Liver (tissue), 9 donors: ENCODE data around the gene SPINK2. TPM values are rescaled to one million over a fixed set of nuclear protein-coding genes. Genes with fewer than 3 reads are reported as not detected.

Experiments used
- DNase-seq: peaks from one replicate; pipeline ENCODE4 v3.0.0-alpha.2; 2017; ENCODE audit warnings: low spot score
- H3K27ac ChIP-seq, 2 donors: one replicate each; pipeline ENCODE4 v1.7.0; 2013; ENCODE audit warnings: inconsistent platforms in 2 of 2, low read length in 2 of 2, control low read depth in 1 of 2, low read depth in 1 of 2, mild to moderate bottlenecking in 1 of 2
- H3K27me3 ChIP-seq, 4 donors: one replicate each; pipeline versions ENCODE4 v1.6.1 to v1.7.0; 2013; ENCODE audit warnings: low read length in 3 of 4, inconsistent platforms in 1 of 4, mild to moderate bottlenecking in 1 of 4, moderate library complexity in 1 of 4; ENCODE audit not compliant: control insufficient read depth in 4 of 4, insufficient read depth in 4 of 4
- H3K36me3 ChIP-seq, 4 donors: one replicate each; pipeline versions ENCODE4 v1.6.1 to v1.7.0; 2013; ENCODE audit warnings: low read length in 3 of 4, mild to moderate bottlenecking in 3 of 4, low read depth in 1 of 4, moderate library complexity in 1 of 4; ENCODE audit not compliant: control insufficient read depth in 4 of 4, insufficient read depth in 3 of 4
- H3K4me1 ChIP-seq, 4 donors: one replicate each; pipeline versions ENCODE4 v1.6.1 to v1.7.0; 2013; ENCODE audit warnings: low read length in 3 of 4, mild to moderate bottlenecking in 3 of 4, moderate library complexity in 1 of 4; ENCODE audit not compliant: control insufficient read depth in 4 of 4, insufficient read depth in 4 of 4
- H3K4me3 ChIP-seq, 3 donors: one replicate each; pipeline versions ENCODE4 v1.6.1 to v1.7.0; 2013; ENCODE audit warnings: low read length in 3 of 3, control low read depth in 1 of 3, low read depth in 1 of 3, mild to moderate bottlenecking in 1 of 3
- H3K9ac ChIP-seq, 2 donors: one replicate each; pipeline ENCODE4 v1.7.0; 2013; ENCODE audit warnings: low read length in 2 of 2, mild to moderate bottlenecking in 2 of 2, moderate library complexity in 2 of 2, control low read depth in 1 of 2, low read depth in 1 of 2
- H3K9me3 ChIP-seq, 4 donors: one replicate each; pipeline versions ENCODE4 v1.6.1 to v1.7.0; 2013; ENCODE audit warnings: low read length in 3 of 4; ENCODE audit not compliant: control insufficient read depth in 4 of 4
- EGR1 ChIP-seq, 2 donors: IDR thresholded peaks; 2 replicates each; pipeline ENCODE4 v1.6.1; 2016 to 2018; ENCODE audit warnings: antibody characterized with exemption in 2 of 2, low read depth in 2 of 2
- FOXA1 ChIP-seq: IDR thresholded peaks from 2 replicates; pipeline ENCODE4 v1.6.1; 2016; ENCODE audit warnings: antibody characterized with exemption
- FOXA2 ChIP-seq: IDR thresholded peaks from 2 replicates; pipeline ENCODE4 v1.6.1; 2016; ENCODE audit warnings: antibody characterized with exemption
- GABPA ChIP-seq, 2 donors: IDR thresholded peaks in 1 of 2; conservative IDR thresholded peaks in 1 of 2; 2 replicates each; pipeline ENCODE4 v1.6.1; 2016; ENCODE audit warnings: antibody characterized with exemption in 2 of 2, mild to moderate bottlenecking in 1 of 2, moderate library complexity in 1 of 2
- HNF4A ChIP-seq, 2 donors: conservative IDR thresholded peaks; 2 replicates each; pipeline ENCODE4 v1.6.1; 2016; ENCODE audit warnings: antibody characterized with exemption in 2 of 2, mild to moderate bottlenecking in 2 of 2
- HNF4G ChIP-seq: IDR thresholded peaks from 2 replicates; pipeline ENCODE4 v1.6.1; 2016; ENCODE audit warnings: antibody characterized with exemption
- NR2F2 ChIP-seq: IDR thresholded peaks from 2 replicates; pipeline ENCODE4 v1.6.1; 2016; ENCODE audit warnings: antibody characterized with exemption
- TAF1 ChIP-seq: conservative IDR thresholded peaks from 2 replicates; pipeline ENCODE4 v1.6.1; 2016; ENCODE audit warnings: antibody characterized with exemption, mild to moderate bottlenecking
- YY1 ChIP-seq: IDR thresholded peaks from 2 replicates; pipeline ENCODE4 v1.6.1; 2016; ENCODE audit warnings: antibody characterized with exemption, mild to moderate bottlenecking
- WGBS: extraction: QIAGEN DNeasy Blood & Tissue Kit; methylation state at CpG from one replicate; pipeline ENCODE4 v1.1.7; 2013; 5-methylcytosine and 5-hydroxymethylcytosine counted together
- polyA plus RNA-seq, 2 donors: library from polyadenylated mRNA; stranded (reverse) in 1 of 2; unstranded in 1 of 2; fragments of 200-250 nt in 1 of 2; fragments of >200 nt in 1 of 2; fragmentation: Nextera tagmentation in 1 of 2; extraction: Ambion mirVana in 1 of 2; gene quantifications; one replicate each; pipeline versions ENCODE4 v1.2.1 to v1.2.3, GENCODE V29; 2013 to 2015
- total RNA-seq, 2 donors: library from RNA; depleted of rRNA; stranded (reverse); fragments of >200 nt; gene quantifications; one replicate each; pipeline ENCODE4 v1.2.3, GENCODE V29; 2014
- TF ChIP-seq, protein P1 (sequence below): IDR thresholded peaks from 2 replicates; pipeline ENCODE4 v1.6.1; 2016; ENCODE audit warnings: antibody characterized with exemption
- TF ChIP-seq, protein P2 (sequence below): IDR thresholded peaks from 2 replicates; pipeline ENCODE4 v1.6.1; 2016; ENCODE audit warnings: antibody characterized with exemption
- TF ChIP-seq, protein P3 (sequence below): IDR thresholded peaks from 2 replicates; pipeline ENCODE4 v1.6.1; 2016; ENCODE audit warnings: antibody characterized with exemption, mild to moderate bottlenecking
- donor health status: healthy.
- donor health status: healthy.
- donor health status: healthy.
- donor health status: healthy.
- donor health status: healthy.

Gene SPINK2
- total and polyA plus RNA-seq, 4 donors, result 0.79 TPM; not detected in 3

DNA sequence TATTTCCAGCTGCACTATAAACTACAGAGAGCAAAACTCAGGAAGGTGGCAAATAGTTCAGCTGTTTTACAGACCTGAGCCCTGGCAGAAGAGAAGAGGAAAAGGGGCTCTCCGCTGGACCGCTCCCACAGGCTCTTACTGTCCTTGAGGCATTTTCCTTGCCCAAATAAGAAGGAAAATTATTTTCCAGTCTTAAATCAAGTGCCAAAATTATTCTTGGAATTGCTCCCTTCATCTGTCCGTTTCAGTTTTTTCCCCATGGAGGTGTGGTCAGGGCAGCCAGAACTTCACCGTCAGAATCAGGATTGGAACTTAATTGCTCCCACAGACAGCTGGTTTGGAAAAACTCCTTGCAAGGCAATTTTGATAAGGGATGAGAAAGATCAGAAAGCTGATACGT lies 35.2 kb upstream of the SPINK2 start:
- Histone ChIP-seq H3K4me1 (no peaks in the 10 kb centered on the region), H3K36me3 (no peaks in the 10 kb centered on the region), H3K4me3 (no peak overlapping the region), H3K9ac (no peak overlapping the region), H3K27me3 (peaks cover 0 to 2% (median 0%) of the 10 kb centered on the region in 4 donors), H3K27ac (no peak overlapping the region), H3K9me3 (no peaks in the 10 kb centered on the region)
- no peak for DNase-seq
- WGBS, result 63% methylated on average over 5 of the region's 5 CpGs
- TF ChIP-seq, protein P1, sequence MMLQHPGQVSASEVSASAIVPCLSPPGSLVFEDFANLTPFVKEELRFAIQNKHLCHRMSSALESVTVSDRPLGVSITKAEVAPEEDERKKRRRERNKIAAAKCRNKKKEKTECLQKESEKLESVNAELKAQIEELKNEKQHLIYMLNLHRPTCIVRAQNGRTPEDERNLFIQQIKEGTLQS, result no peak
- no peak for TF ChIP-seq TAF1
- TF ChIP-seq HNF4A (conservative IDR thresholded peaks at IDR 0.05), result no peak
- TF ChIP-seq YY1, result no peak
- TF ChIP-seq, protein P2, sequence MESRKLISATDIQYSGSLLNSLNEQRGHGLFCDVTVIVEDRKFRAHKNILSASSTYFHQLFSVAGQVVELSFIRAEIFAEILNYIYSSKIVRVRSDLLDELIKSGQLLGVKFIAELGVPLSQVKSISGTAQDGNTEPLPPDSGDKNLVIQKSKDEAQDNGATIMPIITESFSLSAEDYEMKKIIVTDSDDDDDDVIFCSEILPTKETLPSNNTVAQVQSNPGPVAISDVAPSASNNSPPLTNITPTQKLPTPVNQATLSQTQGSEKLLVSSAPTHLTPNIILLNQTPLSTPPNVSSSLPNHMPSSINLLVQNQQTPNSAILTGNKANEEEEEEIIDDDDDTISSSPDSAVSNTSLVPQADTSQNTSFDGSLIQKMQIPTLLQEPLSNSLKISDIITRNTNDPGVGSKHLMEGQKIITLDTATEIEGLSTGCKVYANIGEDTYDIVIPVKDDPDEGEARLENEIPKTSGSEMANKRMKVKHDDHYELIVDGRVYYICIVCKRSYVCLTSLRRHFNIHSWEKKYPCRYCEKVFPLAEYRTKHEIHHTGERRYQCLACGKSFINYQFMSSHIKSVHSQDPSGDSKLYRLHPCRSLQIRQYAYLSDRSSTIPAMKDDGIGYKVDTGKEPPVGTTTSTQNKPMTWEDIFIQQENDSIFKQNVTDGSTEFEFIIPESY, result no peak
- TF ChIP-seq GABPA (IDR thresholded peaks at IDR 0.05 in 1 of 2, conservative IDR thresholded peaks at IDR 0.05 in 1 of 2), result no peak
- no peak for TF ChIP-seq FOXA1
- TF ChIP-seq NR2F2, result no peak
- TF ChIP-seq HNF4G, result no peak
- no peak for TF ChIP-seq EGR1 (IDR thresholded peaks at IDR 0.05; ENCODE audit: low read depth in 2 of 2)
- TF ChIP-seq, protein P3, sequence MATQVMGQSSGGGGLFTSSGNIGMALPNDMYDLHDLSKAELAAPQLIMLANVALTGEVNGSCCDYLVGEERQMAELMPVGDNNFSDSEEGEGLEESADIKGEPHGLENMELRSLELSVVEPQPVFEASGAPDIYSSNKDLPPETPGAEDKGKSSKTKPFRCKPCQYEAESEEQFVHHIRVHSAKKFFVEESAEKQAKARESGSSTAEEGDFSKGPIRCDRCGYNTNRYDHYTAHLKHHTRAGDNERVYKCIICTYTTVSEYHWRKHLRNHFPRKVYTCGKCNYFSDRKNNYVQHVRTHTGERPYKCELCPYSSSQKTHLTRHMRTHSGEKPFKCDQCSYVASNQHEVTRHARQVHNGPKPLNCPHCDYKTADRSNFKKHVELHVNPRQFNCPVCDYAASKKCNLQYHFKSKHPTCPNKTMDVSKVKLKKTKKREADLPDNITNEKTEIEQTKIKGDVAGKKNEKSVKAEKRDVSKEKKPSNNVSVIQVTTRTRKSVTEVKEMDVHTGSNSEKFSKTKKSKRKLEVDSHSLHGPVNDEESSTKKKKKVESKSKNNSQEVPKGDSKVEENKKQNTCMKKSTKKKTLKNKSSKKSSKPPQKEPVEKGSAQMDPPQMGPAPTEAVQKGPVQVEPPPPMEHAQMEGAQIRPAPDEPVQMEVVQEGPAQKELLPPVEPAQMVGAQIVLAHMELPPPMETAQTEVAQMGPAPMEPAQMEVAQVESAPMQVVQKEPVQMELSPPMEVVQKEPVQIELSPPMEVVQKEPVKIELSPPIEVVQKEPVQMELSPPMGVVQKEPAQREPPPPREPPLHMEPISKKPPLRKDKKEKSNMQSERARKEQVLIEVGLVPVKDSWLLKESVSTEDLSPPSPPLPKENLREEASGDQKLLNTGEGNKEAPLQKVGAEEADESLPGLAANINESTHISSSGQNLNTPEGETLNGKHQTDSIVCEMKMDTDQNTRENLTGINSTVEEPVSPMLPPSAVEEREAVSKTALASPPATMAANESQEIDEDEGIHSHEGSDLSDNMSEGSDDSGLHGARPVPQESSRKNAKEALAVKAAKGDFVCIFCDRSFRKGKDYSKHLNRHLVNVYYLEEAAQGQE, result no peak

DNA sequence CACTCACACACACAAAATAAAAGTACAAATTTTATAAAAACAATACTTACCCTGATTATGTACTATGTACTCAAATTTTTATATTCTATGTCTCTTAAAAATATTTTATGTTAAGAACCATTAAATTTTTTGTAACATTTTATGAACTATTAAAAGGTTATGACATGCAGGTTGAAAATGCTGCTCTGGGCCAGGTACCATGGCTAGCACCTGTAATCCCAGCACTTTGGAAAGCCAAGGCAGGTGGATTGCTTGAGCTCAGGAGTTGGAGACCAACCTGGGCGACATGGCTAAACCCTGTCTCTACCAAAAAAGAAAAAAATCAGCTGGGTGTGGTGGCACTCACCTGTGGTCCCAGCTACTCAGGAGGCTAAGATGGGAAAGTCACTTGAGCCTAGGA lies 29.4 kb upstream of the SPINK2 start:
- WGBS, result 79% methylated on average over 1 of the region's 1 CpG
- no peak overlapping the region for H3K4me3 ChIP-seq
- no peak overlapping the region for H3K27ac ChIP-seq
- H3K36me3 ChIP-seq, result no peaks in the 10 kb centered on the region
- DNase-seq, result no peak
- TF ChIP-seq, protein P3, result no peak
- no peak for TF ChIP-seq TAF1
- TF ChIP-seq FOXA2, result no peak
- TF ChIP-seq NR2F2, result no peak
- no peak overlapping the region for H3K9ac ChIP-seq
- H3K27me3 ChIP-seq, result no peaks in the 10 kb centered on the region
- no peaks in the 10 kb centered on the region for H3K9me3 ChIP-seq
- H3K4me1 ChIP-seq, result no peaks in the 10 kb centered on the region
